ENCODE results near the gene CHSY1.

GRCh38 chr15:101138913-101139880 lies 112.7 kb downstream of the CHSY1 start:
- no peak for TF ChIP-seq POLR2A (IDR thresholded peaks at IDR 0.05)
- no peak for TF ChIP-seq CTCF (IDR thresholded peaks at IDR 0.05)
